ENCODE results near the gene KCNJ5.

- TF ChIP-seq POLR2A (IDR thresholded peaks at IDR 0.05; ENCODE audit: low read length) (no peak), GATA1 (IDR thresholded peaks at IDR 0.05; ENCODE audit: low read depth, low read length) (no peak)
Measured at GRCh38 chr11:128936606-128937251, 45.6 kb downstream of the KCNJ5 start.
